IMR-90 (cell line): ENCODE results near the gene GNL1. TPM values are rescaled to one million over a fixed set of nuclear protein-coding genes. Genes with fewer than 3 reads are reported as not detected.

Source experiments
- ATAC-seq: fragments of 200-7000 bp; cut with Tn5 transposase; 2 replicates; pipeline ENCODE4 v1.9.1; 2020; ENCODE audit warnings: low read depth, mild to moderate bottlenecking, moderate library complexity
- BruUV-seq: library from RNA; stranded (reverse); fragments of 400-500 nt; replicated peaks from 2 replicates; lab custom pipeline; 2021; lab: Mats Ljungman, UMichigan
- CTCF ChIA-PET: fragments of 300-600 bp; formaldehyde crosslinking; extraction: SDS; loops from one replicate; lab custom pipeline; 2021; ENCODE audit warnings: antibody characterized with exemption; lab: Yijun Ruan, JAX
- POLR2A ChIA-PET: fragments of 300-600 bp; sonication (Branson Sonifier 250); formaldehyde crosslinking; loops from one replicate; lab custom pipeline; 2022; ENCODE audit warnings: antibody characterized with exemption; ENCODE audit not compliant: unreplicated experiment; lab: Charles Lee
- DNase-seq: peaks from one replicate; pipeline ENCODE4 v3.0.0; 2013
- H2AFZ ChIP-seq: replicated peaks from 2 replicates; pipeline ENCODE3; 2013; ENCODE audit warnings: low read length, mild to moderate bottlenecking; ENCODE audit not compliant: poor library complexity
- H2AK5ac ChIP-seq: 2 replicates; pipeline ENCODE4 v1.6.1; 2013; ENCODE audit warnings: low read depth, low read length, inconsistent platforms
- H2AK9ac ChIP-seq: replicated peaks from 2 replicates; pipeline ENCODE3; 2013; ENCODE audit warnings: mild to moderate bottlenecking, low read depth, low read length, moderate library complexity; ENCODE audit not compliant: poor library complexity
- H2BK120ac ChIP-seq: 2 replicates; pipeline ENCODE4 v1.6.1; 2013; ENCODE audit warnings: low read depth, low read length, inconsistent platforms
- H2BK15ac ChIP-seq: 3 replicates; pipeline ENCODE4 v1.6.1; 2013; ENCODE audit warnings: low read depth, low read length, inconsistent platforms
- H2BK20ac ChIP-seq: 2 replicates; pipeline ENCODE4 v1.6.1; 2013; ENCODE audit warnings: low read depth, mild to moderate bottlenecking, inconsistent platforms, low read length, moderate library complexity
- H2BK5ac ChIP-seq: 2 replicates; pipeline ENCODE4 v1.6.1; 2013; ENCODE audit warnings: mild to moderate bottlenecking, low read depth, low read length, inconsistent platforms; ENCODE audit not compliant: poor library complexity, severe bottlenecking
- H3K14ac ChIP-seq: replicated peaks from 2 replicates; pipeline ENCODE4 v1.6.1; 2013; ENCODE audit warnings: low read depth, low read length, inconsistent platforms
- H3K18ac ChIP-seq: 2 replicates; pipeline ENCODE4 v1.6.1; 2013; ENCODE audit warnings: low read depth, low read length, control low read depth
- H3K23ac ChIP-seq: 2 replicates; pipeline ENCODE4 v1.6.1; 2013; ENCODE audit warnings: low read depth, low read length, inconsistent platforms
- H3K27ac ChIP-seq: 2 replicates; pipeline ENCODE4 v1.5.1; 2013; ENCODE audit warnings: mild to moderate bottlenecking, control low read depth, low read length; ENCODE audit not compliant: insufficient read depth
- H3K27me3 ChIP-seq: 2 replicates; pipeline ENCODE4 v1.6.1; 2013; ENCODE audit warnings: low read length; ENCODE audit not compliant: control insufficient read depth, insufficient read depth
- H3K36me3 ChIP-seq: 2 replicates; pipeline ENCODE4 v1.6.1; 2013; ENCODE audit warnings: low read length, mixed read lengths; ENCODE audit not compliant: control insufficient read depth, insufficient read depth
- H3K4ac ChIP-seq: 2 replicates; pipeline ENCODE4 v1.6.1; 2013; ENCODE audit warnings: low read depth, low read length, inconsistent platforms
- H3K4me1 ChIP-seq: 2 replicates; pipeline ENCODE4 v1.6.1; 2013; ENCODE audit warnings: low read length, mixed read lengths; ENCODE audit not compliant: control insufficient read depth, insufficient read depth
- H3K4me2 ChIP-seq: 2 replicates; pipeline ENCODE4 v1.6.1; 2013; ENCODE audit warnings: low read depth, mild to moderate bottlenecking, control low read depth, low read length, moderate library complexity
- H3K4me3 ChIP-seq: 2 replicates; pipeline ENCODE4 v1.5.1; 2013; ENCODE audit warnings: low read depth, mild to moderate bottlenecking, control low read depth, low read length, moderate library complexity; ENCODE audit not compliant: insufficient read depth
- H3K56ac ChIP-seq: 2 replicates; pipeline ENCODE4 v1.6.1; 2013; ENCODE audit warnings: low read length, inconsistent platforms; ENCODE audit not compliant: insufficient read depth; ENCODE audit errors: extremely low read depth
- H3K79me1 ChIP-seq, 2 experiments: 2 replicates each; pipeline ENCODE4 v1.6.1; 2013; ENCODE audit warnings: low read length in 2 of 2, inconsistent platforms in 1 of 2, low read depth in 1 of 2
- H3K9ac ChIP-seq: 2 replicates; pipeline ENCODE4 v1.6.1; 2013; ENCODE audit warnings: low read depth, low read length, control low read depth
- H3K9me1 ChIP-seq: 2 replicates; pipeline ENCODE4 v1.6.1; 2013; ENCODE audit warnings: low read length, inconsistent platforms; ENCODE audit not compliant: insufficient read depth
- H3K9me3 ChIP-seq: 2 replicates; pipeline ENCODE4 v1.6.1; 2013; ENCODE audit warnings: low read length; ENCODE audit not compliant: control insufficient read depth, insufficient read depth
- H4K20me1 ChIP-seq: 2 replicates; pipeline ENCODE4 v1.6.1; 2013; ENCODE audit warnings: low read length, inconsistent platforms; ENCODE audit not compliant: insufficient read depth
- H4K5ac ChIP-seq: 2 replicates; pipeline ENCODE4 v1.6.1; 2013; ENCODE audit warnings: mild to moderate bottlenecking, low read depth, low read length, control low read depth
- H4K8ac ChIP-seq, 2 experiments: 2 replicates each; pipeline ENCODE4 v1.6.1; 2013; ENCODE audit warnings: low read depth in 2 of 2, low read length in 2 of 2, control low read depth in 1 of 2, inconsistent platforms in 1 of 2
- H4K91ac ChIP-seq: 2 replicates; pipeline ENCODE4 v1.6.1; 2013; ENCODE audit warnings: low read depth, low read length, inconsistent platforms; ENCODE audit not compliant: insufficient read depth
- CHD1 ChIP-seq: IDR thresholded peaks from 2 replicates; pipeline ENCODE4 v1.6.1; 2012; ENCODE audit warnings: low read depth, low read length, improper control_type of control experiment
- FOS ChIP-seq: fragments of 150-350 bp; IDR thresholded peaks from 2 replicates; pipeline ENCODE4 v1.6.1; 2016; ENCODE audit warnings: low read depth, low read length
- NFE2L2 ChIP-seq: fragments of 150-350 bp; IDR thresholded peaks from 2 replicates; pipeline ENCODE4 v1.6.1; 2016; ENCODE audit warnings: low read depth, mild to moderate bottlenecking, low read length
- POLR2A ChIP-seq: IDR thresholded peaks from 2 replicates; pipeline ENCODE4 v1.6.1; 2012; ENCODE audit warnings: mild to moderate bottlenecking, low read depth, low read length
- RCOR1 ChIP-seq: IDR thresholded peaks from 2 replicates; pipeline ENCODE4 v1.6.1; 2012; ENCODE audit warnings: mild to moderate bottlenecking, low read length, improper control_type of control experiment; ENCODE audit not compliant: insufficient replicate concordance
- WGBS, 2 experiments: methylation state at CpG; one replicate each; pipeline versions ENCODE4 v1.1.5 to v1.1.7; 2013; ENCODE audit warnings: missing lambda C conversion rate in 2 of 2; ENCODE audit not compliant: insufficient read length in 1 of 2; ENCODE audit errors: extremely low coverage in 2 of 2; 5-methylcytosine and 5-hydroxymethylcytosine counted together
- dilution Hi-C: fragments of 300-500 bp; cut with HindIII; formaldehyde crosslinking; loops from one replicate; pipeline ENCODE4 v1.14.3; 2018; ENCODE audit warnings: low sequenced_read_pairs; ENCODE audit not compliant: unreplicated experiment
- in situ Hi-C: fragments of 300-500 bp; cut with MboI; formaldehyde crosslinking; loops from 3 replicates; pipeline ENCODE4 v1.14.3; 2019; ENCODE audit warnings: low sequenced_read_pairs, inconsistent platforms, mixed read lengths
- intact Hi-C: fragments of 100-400 bp; cut with micrococcal nuclease; formaldehyde crosslinking; loops from 2 replicates; pipeline ENCODE4 v1.10.0; 2022
- polyA plus RNA-seq, 3 experiments: library from polyadenylated mRNA; depleted of rRNA; stranded (reverse); fragments of >200 nt; gene quantifications; 2 replicates each; pipeline ENCODE4 v1.2.3, GENCODE V29; 2012; ENCODE audit warnings: low replicate concordance in 1 of 3
- total RNA-seq: library from RNA; depleted of rRNA; stranded (reverse); fragments of >200 nt; gene quantifications from 2 replicates; pipeline ENCODE4 v1.2.3, GENCODE V29; 2012

GNL1 gene
- total and polyA plus RNA-seq, 2 of the 4 experiments (the other 2 are of a cell fraction): 40.5 to 44.0 TPM

GRCh38 chr6:30560930-30561329 is 4.6 kb upstream of the GNL1 start (continued):
- TF ChIP-seq RCOR1 (no peak), NFE2L2 (no peak), POLR2A (no peak), CHD1 (no peak)

DNA sequence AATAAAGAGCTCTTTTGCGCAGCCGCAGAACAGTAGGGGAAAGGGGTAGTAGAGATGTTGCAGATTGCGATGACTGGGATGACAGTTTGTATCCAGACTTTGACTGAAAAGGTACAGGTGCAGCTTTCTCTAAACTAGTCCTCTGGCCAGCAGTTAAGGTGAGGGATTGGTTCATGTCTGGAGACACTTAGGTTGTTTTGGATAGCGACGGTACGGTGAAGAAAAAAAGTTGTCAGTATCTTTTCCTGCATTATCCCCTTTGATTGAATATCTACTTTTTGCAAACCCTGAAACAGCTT is 1.3 kb upstream of the GNL1 start:
- peaks cover 4% of the 10 kb centered on the region; the same call in 1 of the 2 replicates for H4K20me1 ChIP-seq
- intact Hi-C loops: loop anchor here (1.0 kb wide), 1 partner anchor 14 kb away; the partner anchor contains the start of gene ABCF1
- peak overlapping the region; percentile 98 for H2AK9ac ChIP-seq
- H2BK120ac ChIP-seq: peak overlapping the region; percentile 84; the same call in 1 of the 2 replicates
- no peak for TF ChIP-seq FOS
- no peak for DNase-seq
- peak overlapping the region; percentile 87; the same call in 1 of the 2 replicates for H3K56ac ChIP-seq
- no peak overlapping the region for H2BK15ac ChIP-seq
- ChIA-PET CTCF (interaction anchor here (1.1 kb wide), 1 partner anchor 16 kb away, joined by 3 read pairs; no protein-coding TSS in a partner anchor), POLR2A (interaction anchor here (0.7 kb wide), 1 partner anchor 10 kb away, joined by 6 read pairs; no protein-coding TSS in a partner anchor)
- BruUV-seq: no TSS peak
- in situ Hi-C loops: no loop called here
- H2AFZ ChIP-seq: peak overlapping the region; percentile 97
- H3K79me1 ChIP-seq: peaks cover 14 to 75% of the 10 kb centered on the region in 2 experiments
- H3K18ac ChIP-seq: no peak overlapping the region
- H3K27me3 ChIP-seq: no peaks in the 10 kb centered on the region
- peak overlapping the region; percentile 97 for H3K9ac ChIP-seq
- peak overlapping the region; percentile 96 for H3K27ac ChIP-seq
- peak overlapping the region; percentile 87 for H2AK5ac ChIP-seq
- H3K4me2 ChIP-seq: peak overlapping the region; percentile 96
- dilution Hi-C loops: no loop called here
- peak overlapping the region; percentile 91 for H4K91ac ChIP-seq
- peaks cover 25% of the 10 kb centered on the region for H3K36me3 ChIP-seq
- H3K4me1 ChIP-seq: peaks cover 2% of the 10 kb centered on the region
- peaks cover 6% of the 10 kb centered on the region; the same call in 1 of the 2 replicates for H3K9me1 ChIP-seq
- H3K14ac ChIP-seq: peak overlapping the region; percentile 95
- peak overlapping the region; percentile 71 to 98; a peak in 3 of 4 replicates for H4K8ac ChIP-seq
- WGBS, 2 experiments: 13% methylated on average over 1 of the region's 6 CpGs; no CpG with 5 or more reads in 1 of the 2 experiments
- H3K23ac ChIP-seq: peak overlapping the region; percentile 84; the same call in 1 of the 2 replicates
- no peak for ATAC-seq
- H2BK5ac ChIP-seq: peak overlapping the region; percentile 82
- H3K9me3 ChIP-seq: no peaks in the 10 kb centered on the region
- peak overlapping the region; percentile 98; the same call in 1 of the 2 replicates for H4K5ac ChIP-seq
- H3K4me3 ChIP-seq: peak overlapping the region; percentile 94
- no peak overlapping the region for H2BK20ac ChIP-seq
- H3K4ac ChIP-seq: peak overlapping the region; percentile 98; the same call in 1 of the 2 replicates
